Measurements from ENCODE around the gene AQP9. TPM values are rescaled to one million over a fixed set of nuclear protein-coding genes. Genes with fewer than 3 reads are reported as not detected.

The AQP9 gene
- total RNA-seq, 1 donor from 2014 or later = 46.9 TPM

DNA sequence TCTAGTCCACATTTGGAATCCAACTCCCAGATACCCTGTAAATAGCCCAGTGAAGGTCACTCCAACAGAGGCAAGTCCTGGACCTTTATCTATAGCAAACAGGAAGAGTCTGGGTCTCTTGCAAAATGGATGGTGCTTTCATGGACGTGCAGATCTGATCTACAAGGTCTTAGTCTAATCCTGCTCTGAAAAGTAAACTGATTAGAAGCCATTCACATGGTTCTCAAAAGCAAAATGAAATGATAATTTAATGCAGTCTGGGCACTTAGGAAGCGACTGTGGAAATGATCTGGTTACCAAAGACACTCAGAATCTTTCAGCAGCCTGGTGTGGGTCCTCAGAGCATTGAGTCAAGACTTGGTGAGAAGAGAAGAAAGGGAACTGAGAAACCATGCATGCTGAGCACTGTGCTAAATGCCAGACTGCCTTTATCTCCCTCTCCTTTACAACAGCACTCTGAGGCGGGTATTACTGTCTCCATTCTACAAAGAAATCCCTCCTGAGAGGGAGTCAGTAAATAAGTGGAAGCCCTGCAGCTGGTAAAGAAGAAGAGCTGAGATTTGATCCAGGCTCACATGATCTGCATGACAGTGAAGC lies 29.0 kb downstream of the AQP9 start:
- Histone ChIP-seq H3K4me1 (no peaks in the 10 kb centered on the region), H3K27ac (no peak overlapping the region), H3K36me3 (no peaks in the 10 kb centered on the region), H3K9me3 (no peaks in the 10 kb centered on the region), H3K4me3 (no peak overlapping the region), H3K27me3 (no peaks in the 10 kb centered on the region)
- intact Hi-C loops (cut with DNase I) = no loop called here
- ATAC-seq = peak; percentile 40
- no peak for DNase-seq
- TF ChIP-seq, protein P1, sequence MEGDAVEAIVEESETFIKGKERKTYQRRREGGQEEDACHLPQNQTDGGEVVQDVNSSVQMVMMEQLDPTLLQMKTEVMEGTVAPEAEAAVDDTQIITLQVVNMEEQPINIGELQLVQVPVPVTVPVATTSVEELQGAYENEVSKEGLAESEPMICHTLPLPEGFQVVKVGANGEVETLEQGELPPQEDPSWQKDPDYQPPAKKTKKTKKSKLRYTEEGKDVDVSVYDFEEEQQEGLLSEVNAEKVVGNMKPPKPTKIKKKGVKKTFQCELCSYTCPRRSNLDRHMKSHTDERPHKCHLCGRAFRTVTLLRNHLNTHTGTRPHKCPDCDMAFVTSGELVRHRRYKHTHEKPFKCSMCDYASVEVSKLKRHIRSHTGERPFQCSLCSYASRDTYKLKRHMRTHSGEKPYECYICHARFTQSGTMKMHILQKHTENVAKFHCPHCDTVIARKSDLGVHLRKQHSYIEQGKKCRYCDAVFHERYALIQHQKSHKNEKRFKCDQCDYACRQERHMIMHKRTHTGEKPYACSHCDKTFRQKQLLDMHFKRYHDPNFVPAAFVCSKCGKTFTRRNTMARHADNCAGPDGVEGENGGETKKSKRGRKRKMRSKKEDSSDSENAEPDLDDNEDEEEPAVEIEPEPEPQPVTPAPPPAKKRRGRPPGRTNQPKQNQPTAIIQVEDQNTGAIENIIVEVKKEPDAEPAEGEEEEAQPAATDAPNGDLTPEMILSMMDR (IDR thresholded peaks at IDR 0.05) = no peak

DNA sequence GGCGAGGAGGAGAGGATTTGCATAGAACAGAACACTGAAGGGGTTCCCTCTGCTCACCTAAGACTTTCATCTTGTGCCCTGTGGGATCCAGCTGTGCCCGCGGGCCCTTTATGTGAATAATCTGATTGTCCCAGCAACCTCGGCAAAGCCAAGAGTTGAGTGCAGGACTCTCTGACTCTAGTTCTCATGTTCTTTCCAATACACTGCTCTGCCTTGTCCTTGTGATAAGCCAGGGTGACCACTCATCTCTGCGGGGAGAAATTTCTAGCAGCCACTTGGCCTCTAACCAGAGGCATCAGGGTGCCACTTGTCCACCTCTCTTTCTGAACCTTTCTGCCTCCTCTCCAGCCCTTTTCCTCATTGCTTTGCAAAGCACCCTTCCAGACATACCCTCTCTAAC lies 31.8 kb downstream of the AQP9 start:
- TF ChIP-seq, protein P1 (IDR thresholded peaks at IDR 0.05) = no peak
- H3K36me3 ChIP-seq = no peaks in the 10 kb centered on the region
- ATAC-seq (no peak), DNase-seq (no peak)
- intact Hi-C loops (cut with DNase I) = no loop called here
- no peaks in the 10 kb centered on the region for H3K4me1 ChIP-seq
- H3K27ac ChIP-seq = no peak overlapping the region
- no peak overlapping the region for H3K4me3 ChIP-seq
- H3K27me3 ChIP-seq = no peaks in the 10 kb centered on the region
- no peaks in the 10 kb centered on the region for H3K9me3 ChIP-seq

DNA sequence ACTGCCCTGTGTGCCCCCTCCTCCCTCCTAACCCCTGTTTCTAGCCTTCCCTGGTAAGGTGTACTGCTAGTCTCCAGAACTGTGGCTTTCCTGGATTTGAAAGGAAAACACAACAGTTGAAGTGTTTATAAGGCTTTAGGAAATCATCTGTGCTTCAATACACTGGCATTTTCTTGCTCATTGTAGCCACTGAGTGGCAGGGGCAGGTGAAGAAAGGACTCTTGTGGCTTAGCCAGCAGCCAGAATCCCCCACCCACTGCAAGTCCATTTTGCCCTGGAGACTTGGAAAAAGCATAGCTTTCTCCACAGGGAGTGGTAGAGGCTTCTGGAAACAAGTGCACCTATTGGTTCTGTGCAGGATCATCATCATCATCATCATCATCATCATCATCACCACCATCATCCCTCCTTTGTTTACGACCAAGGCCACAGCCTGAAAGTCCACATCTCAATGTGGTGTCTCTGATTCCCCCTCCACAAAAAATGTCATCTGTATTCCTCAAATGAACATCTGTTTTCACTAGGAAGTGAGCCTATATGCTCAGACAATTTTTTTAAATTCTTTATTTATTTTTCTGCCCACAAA lies 33.4 kb downstream of the AQP9 start:
- no peaks in the 10 kb centered on the region for H3K4me1 ChIP-seq
- no peak overlapping the region for H3K4me3 ChIP-seq
- DNase-seq (no peak), ATAC-seq (no peak)
- TF ChIP-seq, protein P1 (IDR thresholded peaks at IDR 0.05) = no peak
- H3K27me3 ChIP-seq = no peaks in the 10 kb centered on the region
- no peaks in the 10 kb centered on the region for H3K9me3 ChIP-seq
- H3K27ac ChIP-seq = no peak overlapping the region
- intact Hi-C loops (cut with DNase I) = no loop called here
- H3K36me3 ChIP-seq = no peaks in the 10 kb centered on the region

DNA sequence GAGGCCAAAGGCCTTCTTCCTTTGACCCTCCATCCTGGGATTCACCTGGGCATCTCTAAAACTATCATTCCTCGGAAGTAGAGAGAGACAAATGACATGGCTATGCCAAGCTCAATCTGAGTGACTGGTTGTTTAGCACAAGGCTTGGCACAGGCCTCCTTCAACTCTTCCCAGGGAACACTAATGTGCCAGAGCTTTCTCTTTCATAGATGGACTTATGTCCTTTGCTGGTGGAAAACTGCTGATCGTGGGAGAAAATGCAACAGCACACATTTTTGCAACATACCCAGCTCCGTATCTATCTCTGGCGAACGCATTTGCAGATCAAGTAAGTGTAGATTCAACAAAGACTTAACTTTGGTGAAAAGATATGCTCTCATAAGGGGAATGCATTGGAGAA lies 36.5 kb downstream of the AQP9 start:
- Histone ChIP-seq H3K9me3 (no peaks in the 10 kb centered on the region), H3K4me3 (no peak overlapping the region), H3K27me3 (no peaks in the 10 kb centered on the region), H3K36me3 (no peaks in the 10 kb centered on the region), H3K27ac (no peak overlapping the region), H3K4me1 (no peaks in the 10 kb centered on the region)
- ATAC-seq (no peak), DNase-seq (no peak)
- TF ChIP-seq, protein P1 (IDR thresholded peaks at IDR 0.05) = no peak
- intact Hi-C loops (cut with DNase I) = no loop called here

DNA sequence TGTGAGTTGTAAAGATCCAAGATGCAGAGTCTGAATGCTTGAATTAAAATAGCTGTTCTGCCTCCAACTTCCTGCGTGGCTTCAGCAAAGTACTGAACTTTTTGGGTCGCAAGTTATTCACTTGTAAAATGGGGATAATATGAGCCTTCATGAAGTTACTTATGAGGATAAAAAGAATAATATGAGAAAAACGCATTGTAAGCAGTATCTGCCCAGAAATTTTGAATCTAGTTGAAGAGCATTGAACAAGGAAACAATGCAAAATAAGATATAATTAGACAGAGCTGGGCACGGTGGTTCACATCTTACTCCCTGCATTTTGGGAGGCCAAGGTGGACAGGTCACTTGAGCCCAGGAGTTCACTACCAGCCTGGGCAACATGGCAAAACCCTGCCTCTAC lies 37.8 kb downstream of the AQP9 start:
- H3K4me1 ChIP-seq = no peaks in the 10 kb centered on the region
- TF ChIP-seq, protein P1 (IDR thresholded peaks at IDR 0.05) = no peak
- no peaks in the 10 kb centered on the region for H3K27me3 ChIP-seq
- no peaks in the 10 kb centered on the region for H3K9me3 ChIP-seq
- intact Hi-C loops (cut with DNase I) = no loop called here
- ATAC-seq (no peak), DNase-seq (no peak)
- H3K27ac ChIP-seq = no peak overlapping the region
- no peaks in the 10 kb centered on the region for H3K36me3 ChIP-seq
- no peak overlapping the region for H3K4me3 ChIP-seq
